Pancreas (tissue), 10 donors: Measurements from ENCODE around the gene MRM3. TPM values are rescaled to one million over a fixed set of nuclear protein-coding genes. Genes with fewer than 3 reads are reported as not detected.

Source experiments
- ATAC-seq, 4 donors: fragments of 200-7000 bp; cut with Tn5 transposase; one replicate each; pipeline versions ENCODE4 v1.8.0 to v1.9.1; 2020; ENCODE audit warnings: mild to moderate bottlenecking in 4 of 4, moderate library complexity in 4 of 4
- DNase-seq, 6 donors: peaks; one replicate each; pipeline ENCODE4 v3.0.0-alpha.2; 2020
- FAIRE-seq: peaks from 2 replicates; lab custom pipeline; 2012; peaks lifted over from hg19 to GRCh38; lab: Jason Lieb, UNC
- H3K27ac ChIP-seq, 4 donors: fragments of 200-600 bp; sonication (generic); 1 replicate in 3 of 4; 2 replicates in 1 of 4; pipeline versions ENCODE4 v1.5.0 to v1.8.0; 2020
- H3K27me3 ChIP-seq, 4 donors: fragments of 200-600 bp; one replicate each; pipeline ENCODE4 v1.8.0; 2021
- H3K36me3 ChIP-seq, 3 donors: fragments of 200-600 bp; sonication (generic) in 1 of 3; one replicate each; pipeline versions ENCODE4 v1.5.0 to v1.8.0; 2020 to 2021
- H3K4me1 ChIP-seq, 3 donors: fragments of 200-600 bp; one replicate each; pipeline ENCODE4 v1.8.0; 2021
- H3K4me3 ChIP-seq, 4 donors: fragments of 200-600 bp; sonication (generic) in 2 of 4; one replicate each; pipeline versions ENCODE4 v1.5.0 to v1.8.0; 2020 to 2021
- H3K9me3 ChIP-seq, 4 donors: fragments of 200-600 bp; one replicate each; pipeline ENCODE4 v1.8.0; 2021
- CTCF ChIP-seq, 4 donors: fragments of 200-600 bp; sonication (generic) in 3 of 4; IDR thresholded peaks; one replicate each; pipeline versions ENCODE4 v1.5.0 to v1.8.0; 2021; ENCODE audit warnings: antibody characterized with exemption in 4 of 4
- WGBS, 2 donors: extraction: QIAGEN DNeasy Blood & Tissue Kit; methylation state at CpG; one replicate each; pipeline ENCODE4 v1.1.7; 2013; 5-methylcytosine and 5-hydroxymethylcytosine counted together
- intact Hi-C, 3 donors: fragments of 100-400 bp; cut with DNase I; formaldehyde crosslinking; loops; one replicate each; pipeline versions ENCODE4 v1.11.1 to v1.14.2; 2022
- polyA plus RNA-seq, 2 donors: library from polyadenylated mRNA; stranded (reverse); fragments of 200-250 nt; gene quantifications; one replicate each; pipeline ENCODE4 v1.2.3, GENCODE V29; 2013
- total RNA-seq, 6 donors: library from RNA; stranded (reverse); fragmentation: NEBNext Ultra II Directional in 4 of 6; extraction: Animal tissue kit (Norgen Biotek cat#: 25700) in 4 of 6; gene quantifications; one replicate each; pipeline versions ENCODE4 v1.2.1 to v1.2.4, GENCODE V29; 2021 to 2023
- donor health status: healthy with polysubstance abuse.
- donor health status: DM: no; HTN: no; CAD: no; lungs with moderate emphysema.
- donor health status: DM: no; HTN: no; CAD: no.
- donor health status: control.
- donor health status: control.
- donor health status: Bipolar disorder and iron deficiency.
- donor health status: DM: yes; HTN: yes; CAD: no.
- donor health status: DM: no; HTN: no; CAD: no.
- donor health status: DM: no; HTN: no; CAD: no.
- donor health status: DM: yes; HTN: yes; CAD: no.

Gene MRM3
- total and polyA plus RNA-seq, 8 donors, result 11.3 to 19.1 (median 13.9) TPM

- no peak for FAIRE-seq
- intact Hi-C loops, result no loop called here
- no peak for TF ChIP-seq CTCF (IDR thresholded peaks at IDR 0.05)
- no peak overlapping the region for H3K27ac ChIP-seq
- no peak overlapping the region for H3K4me3 ChIP-seq
- ATAC-seq, result no peak
- H3K4me1 ChIP-seq, result no peaks in the 10 kb centered on the region
- H3K9me3 ChIP-seq, result no peaks in the 10 kb centered on the region
- no peaks in the 10 kb centered on the region for H3K27me3 ChIP-seq
- DNase-seq, result no peak
- 94 to 96% methylated on average over 11 of the region's 11 CpGs for WGBS, 2 donors
- H3K36me3 ChIP-seq, result no peaks in the 10 kb centered on the region
Observed at GRCh38 chr17:838486-838885, 56.3 kb downstream of the MRM3 start.

GRCh38 chr17:841313-841712 is 59.2 kb downstream of the MRM3 start:
- no peak overlapping the region for H3K4me3 ChIP-seq
- no peak for FAIRE-seq
- DNase-seq, result no peak
- intact Hi-C loops, result no loop called here
- H3K9me3 ChIP-seq, result no peaks in the 10 kb centered on the region
- no peaks in the 10 kb centered on the region for H3K27me3 ChIP-seq
- no peak overlapping the region for H3K27ac ChIP-seq
- no peaks in the 10 kb centered on the region for H3K4me1 ChIP-seq
- WGBS, 2 donors, result 82 to 85% methylated on average over 33 of the region's 33 CpGs
- TF ChIP-seq CTCF (IDR thresholded peaks at IDR 0.05), result no peak
- peak in 2 of 4 donors; percentile 23 to 26 for ATAC-seq
- H3K36me3 ChIP-seq, result no peaks in the 10 kb centered on the region

Other genes with a start within 250 kb of the MRM3 start
- 10 to 100 TPM; 25.2 to 42.5 (median 30.9) TPM for gene VPS53, start 67.5 kb upstream of the MRM3 start, total RNA-seq
- gene VPS53, start 67.5 kb upstream of the MRM3 start, polyA plus RNA-seq, result 10 to 100 TPM in 1 of 2 donors, 1 to 10 TPM in 1; 7.0 to 13.0 TPM
- 1 to 10 TPM; 4.7 to 9.0 (median 6.3) TPM for gene TLCD3A, start 49.8 kb upstream of the MRM3 start, total RNA-seq
- 1 to 10 TPM; 3.2 to 6.5 TPM for gene TLCD3A, start 49.8 kb upstream of the MRM3 start, polyA plus RNA-seq
- 10 to 100 TPM in 2 of 6 donors, 1 to 10 TPM in 4; 7.2 to 13.1 (median 8.3) TPM for gene GEMIN4, start 30.1 kb upstream of the MRM3 start, total RNA-seq
- 1 to 10 TPM; 6.3 to 8.5 TPM for gene GEMIN4, start 30.1 kb upstream of the MRM3 start, polyA plus RNA-seq
- 10 to 100 TPM; 19.9 to 36.8 (median 28.0) TPM for gene GLOD4, start 73 bp upstream of the MRM3 start, total RNA-seq
- 10 to 100 TPM; 18.7 to 35.2 TPM for gene GLOD4, start 73 bp upstream of the MRM3 start, polyA plus RNA-seq
- 10 to 100 TPM; 25.2 to 35.0 (median 30.7) TPM for gene NXN, start 197.4 kb downstream of the MRM3 start, total RNA-seq
- gene NXN, start 197.4 kb downstream of the MRM3 start, polyA plus RNA-seq, result 10 to 100 TPM; 17.4 to 20.9 TPM
- 1 to 10 TPM; 3.1 to 6.0 (median 4.6) TPM for gene TIMM22, start 214.8 kb downstream of the MRM3 start, total RNA-seq
- gene TIMM22, start 214.8 kb downstream of the MRM3 start, polyA plus RNA-seq, result 1 to 10 TPM; 3.9 to 6.5 TPM